Measurements from ENCODE around the gene COBLL1.

DNA sequence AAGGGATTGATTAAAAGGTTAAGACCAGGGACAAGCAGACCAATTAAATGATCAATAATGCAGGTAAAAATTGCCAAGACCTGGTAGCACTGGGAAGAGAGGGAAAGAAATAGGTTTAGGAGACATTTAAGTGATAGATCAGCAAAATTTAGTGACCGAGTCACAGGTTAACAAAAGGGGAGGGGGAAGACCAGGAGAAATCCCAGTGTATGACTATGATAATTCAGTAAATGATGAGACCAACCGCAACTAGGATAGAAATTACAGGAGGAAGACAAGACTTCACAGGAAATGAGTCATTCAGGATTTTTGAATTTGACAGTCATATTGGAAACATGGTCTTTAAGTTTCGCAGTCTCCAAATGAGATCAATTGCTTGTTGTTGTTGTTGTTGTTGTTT, 62.9 kb downstream of the COBLL1 start:
- TF ChIP-seq, protein P1, sequence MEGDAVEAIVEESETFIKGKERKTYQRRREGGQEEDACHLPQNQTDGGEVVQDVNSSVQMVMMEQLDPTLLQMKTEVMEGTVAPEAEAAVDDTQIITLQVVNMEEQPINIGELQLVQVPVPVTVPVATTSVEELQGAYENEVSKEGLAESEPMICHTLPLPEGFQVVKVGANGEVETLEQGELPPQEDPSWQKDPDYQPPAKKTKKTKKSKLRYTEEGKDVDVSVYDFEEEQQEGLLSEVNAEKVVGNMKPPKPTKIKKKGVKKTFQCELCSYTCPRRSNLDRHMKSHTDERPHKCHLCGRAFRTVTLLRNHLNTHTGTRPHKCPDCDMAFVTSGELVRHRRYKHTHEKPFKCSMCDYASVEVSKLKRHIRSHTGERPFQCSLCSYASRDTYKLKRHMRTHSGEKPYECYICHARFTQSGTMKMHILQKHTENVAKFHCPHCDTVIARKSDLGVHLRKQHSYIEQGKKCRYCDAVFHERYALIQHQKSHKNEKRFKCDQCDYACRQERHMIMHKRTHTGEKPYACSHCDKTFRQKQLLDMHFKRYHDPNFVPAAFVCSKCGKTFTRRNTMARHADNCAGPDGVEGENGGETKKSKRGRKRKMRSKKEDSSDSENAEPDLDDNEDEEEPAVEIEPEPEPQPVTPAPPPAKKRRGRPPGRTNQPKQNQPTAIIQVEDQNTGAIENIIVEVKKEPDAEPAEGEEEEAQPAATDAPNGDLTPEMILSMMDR (conservative IDR thresholded peaks at IDR 0.05): no peak
- TF ChIP-seq EZH2 (IDR thresholded peaks at IDR 0.05; ENCODE audit: low read depth): no peak
